ENCODE measurements around the gene BMP4. TPM values are rescaled to one million over a fixed set of nuclear protein-coding genes. Genes with fewer than 3 reads are reported as not detected.
"Not testable (repeated sequence)": the region's sequence is repeated elsewhere in the genome, so short reads cannot be mapped to it uniquely, and the experiment has no call there.

The BMP4 gene
- total RNA-seq, 1 experiment from 2014 or later, result 12.2 TPM

DNA sequence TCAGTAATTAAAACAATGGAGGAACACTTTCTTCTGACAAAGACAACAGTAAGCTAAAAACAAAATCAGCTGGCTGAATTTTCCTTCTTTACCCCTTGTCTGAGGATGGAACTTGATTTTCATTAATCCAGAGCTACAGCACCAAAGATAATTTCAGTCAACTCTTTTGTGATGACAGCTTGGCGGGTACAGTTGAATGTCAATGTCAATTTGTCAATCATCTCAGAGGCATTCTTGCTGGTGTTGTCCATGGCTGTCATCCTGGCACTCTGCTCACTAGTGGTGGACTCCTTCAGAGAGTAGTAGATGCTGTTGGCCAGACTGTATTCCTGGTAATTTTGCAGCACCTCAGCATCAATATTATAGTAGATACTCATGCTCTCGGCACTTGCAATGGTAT, 34.4 kb upstream of the BMP4 start:
- Mint-ChIP-seq H3K27ac (no peak overlapping the region), H3K36me3 (ENCODE audit: insufficient read depth in 1 of 3, low read depth in 3 of 3) (peaks cover 8 to 21% (median 16%) of the 10 kb centered on the region in 3 experiments), H3K27me3 (ENCODE audit: low read depth) (no peaks in the 10 kb centered on the region), H3K4me1 (peaks cover 4 to 5% of the 10 kb centered on the region in 2 experiments), H3K4me3 (no peak overlapping the region), H3K9me3 (peaks cover 19 to 20% of the 10 kb centered on the region in 2 experiments)
- WGBS (ENCODE audit: extremely low coverage, insufficient read length, low lambda C conversion rate), result no CpG with 5 or more reads among the region's 2 CpGs
- Histone ChIP-seq H3K14ac (ENCODE audit: insufficient read depth, low read length) (no peak overlapping the region), H2BK5ac (ENCODE audit: insufficient read length, low read length) (no peak overlapping the region), H2AK5ac (ENCODE audit: insufficient read length, low read length) (no peak overlapping the region), H4K5ac (ENCODE audit: insufficient read length, low read depth, low read length) (no peak overlapping the region), H4K20me1 (ENCODE audit: control insufficient read depth, insufficient read depth, insufficient read length) (no peaks in the 10 kb centered on the region), H4K91ac (ENCODE audit: insufficient read length, low read depth, low read length) (no peak overlapping the region), H3K79me1 (ENCODE audit: insufficient read depth, low read depth, low read length, poor library complexity, severe bottlenecking) (no peaks in the 10 kb centered on the region), H2BK120ac (ENCODE audit: low read depth, low read length, poor library complexity, severe bottlenecking) (no peak overlapping the region), H3K4me1 (ENCODE audit: insufficient read depth, low read length) (no peaks in the 10 kb centered on the region), H2BK12ac (ENCODE audit: insufficient read length, low read depth, low read length) (no peak overlapping the region), H3K27ac (ENCODE audit: insufficient read length, low read depth, low read length) (no peak overlapping the region), H2BK15ac (ENCODE audit: low read depth, low read length) (no peak overlapping the region), H3K9ac (ENCODE audit: extremely low read depth, insufficient read length, low read length) (no peak overlapping the region), H3T11ph (ENCODE audit: low read length) (no peak overlapping the region), H3K23ac (ENCODE audit: insufficient read length, low read depth, low read length) (no peak overlapping the region), H3K18ac (ENCODE audit: insufficient read length, low read depth, low read length) (no peak overlapping the region), H3K9me3 (ENCODE audit: control insufficient read depth, low read depth, low read length) (peaks cover 6% of the 10 kb centered on the region), H3K4ac (ENCODE audit: low read depth, low read length) (no peak overlapping the region), H2AFZ (ENCODE audit: low read length) (no peak overlapping the region), H3K56ac (ENCODE audit: insufficient read length, low read depth, low read length) (no peak overlapping the region), H4K8ac (replicated peaks; ENCODE audit: insufficient read length, low read depth, low read length) (no peak overlapping the region), H2BK20ac (ENCODE audit: low read depth, low read length, poor library complexity, severe bottlenecking) (no peak overlapping the region), H3K23me2 (ENCODE audit: insufficient read length, low read depth, low read length, poor library complexity, severe bottlenecking) (no peaks in the 10 kb centered on the region), H3K4me2 (ENCODE audit: insufficient read depth, insufficient read length, low read length) (no peak overlapping the region), H3K79me2 (ENCODE audit: insufficient read depth, low read length) (no peaks in the 10 kb centered on the region), H3K27me3 (ENCODE audit: insufficient read depth, low read length) (no peaks in the 10 kb centered on the region)
- TF ChIP-seq, protein P1, sequence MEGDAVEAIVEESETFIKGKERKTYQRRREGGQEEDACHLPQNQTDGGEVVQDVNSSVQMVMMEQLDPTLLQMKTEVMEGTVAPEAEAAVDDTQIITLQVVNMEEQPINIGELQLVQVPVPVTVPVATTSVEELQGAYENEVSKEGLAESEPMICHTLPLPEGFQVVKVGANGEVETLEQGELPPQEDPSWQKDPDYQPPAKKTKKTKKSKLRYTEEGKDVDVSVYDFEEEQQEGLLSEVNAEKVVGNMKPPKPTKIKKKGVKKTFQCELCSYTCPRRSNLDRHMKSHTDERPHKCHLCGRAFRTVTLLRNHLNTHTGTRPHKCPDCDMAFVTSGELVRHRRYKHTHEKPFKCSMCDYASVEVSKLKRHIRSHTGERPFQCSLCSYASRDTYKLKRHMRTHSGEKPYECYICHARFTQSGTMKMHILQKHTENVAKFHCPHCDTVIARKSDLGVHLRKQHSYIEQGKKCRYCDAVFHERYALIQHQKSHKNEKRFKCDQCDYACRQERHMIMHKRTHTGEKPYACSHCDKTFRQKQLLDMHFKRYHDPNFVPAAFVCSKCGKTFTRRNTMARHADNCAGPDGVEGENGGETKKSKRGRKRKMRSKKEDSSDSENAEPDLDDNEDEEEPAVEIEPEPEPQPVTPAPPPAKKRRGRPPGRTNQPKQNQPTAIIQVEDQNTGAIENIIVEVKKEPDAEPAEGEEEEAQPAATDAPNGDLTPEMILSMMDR (conservative IDR thresholded peaks at IDR 0.05), result no peak
- no peak for DNase-seq

DNA sequence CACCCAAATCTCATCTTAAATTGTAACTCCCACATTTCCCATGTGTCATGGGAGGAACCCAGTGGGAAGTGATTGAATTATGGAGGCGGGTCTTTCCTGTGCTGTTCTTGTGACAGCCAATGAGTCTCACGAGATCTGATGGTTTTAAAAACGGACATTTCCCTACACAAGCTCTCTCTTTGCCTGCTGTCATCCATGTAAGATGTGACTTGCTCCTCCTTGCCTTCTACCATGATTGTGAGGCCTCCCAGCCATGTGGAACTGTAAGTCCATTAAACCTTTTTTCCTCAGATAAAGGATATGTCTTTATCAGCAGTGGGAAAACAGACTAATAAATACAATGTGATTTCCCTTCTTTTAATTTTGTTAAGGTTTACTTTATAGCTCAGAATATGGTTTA, 30.1 kb upstream of the BMP4 start:
- not testable (repeated sequence) for H3K18ac ChIP-seq (ENCODE audit: insufficient read length, low read depth, low read length); H2AK5ac ChIP-seq (ENCODE audit: insufficient read length, low read length); H4K5ac ChIP-seq (ENCODE audit: insufficient read length, low read depth, low read length); H3K4me3 Mint-ChIP-seq; H2BK12ac ChIP-seq (ENCODE audit: insufficient read length, low read depth, low read length); H2BK20ac ChIP-seq (ENCODE audit: low read depth, low read length, poor library complexity, severe bottlenecking); H3K4ac ChIP-seq (ENCODE audit: low read depth, low read length); H3K27me3 ChIP-seq (ENCODE audit: insufficient read depth, low read length); H3K23me2 ChIP-seq (ENCODE audit: insufficient read length, low read depth, low read length, poor library complexity, severe bottlenecking); H2AFZ ChIP-seq (ENCODE audit: low read length); H3K4me1 ChIP-seq (ENCODE audit: insufficient read depth, low read length); H3K27me3 Mint-ChIP-seq (ENCODE audit: low read depth); H3K23ac ChIP-seq (ENCODE audit: insufficient read length, low read depth, low read length); H4K91ac ChIP-seq (ENCODE audit: insufficient read length, low read depth, low read length); H3T11ph ChIP-seq (ENCODE audit: low read length); H2BK5ac ChIP-seq (ENCODE audit: insufficient read length, low read length); H3K27ac Mint-ChIP-seq; H2BK15ac ChIP-seq (ENCODE audit: low read depth, low read length); H3K9ac ChIP-seq (ENCODE audit: extremely low read depth, insufficient read length, low read length); H3K79me2 ChIP-seq (ENCODE audit: insufficient read depth, low read length); H3K14ac ChIP-seq (ENCODE audit: insufficient read depth, low read length); H2BK120ac ChIP-seq (ENCODE audit: low read depth, low read length, poor library complexity, severe bottlenecking); H3K27ac ChIP-seq (ENCODE audit: insufficient read length, low read depth, low read length); DNase-seq; H4K20me1 ChIP-seq (ENCODE audit: control insufficient read depth, insufficient read depth, insufficient read length); H3K56ac ChIP-seq (ENCODE audit: insufficient read length, low read depth, low read length); H4K8ac ChIP-seq (replicated peaks; ENCODE audit: insufficient read length, low read depth, low read length); H3K79me1 ChIP-seq (ENCODE audit: insufficient read depth, low read depth, low read length, poor library complexity, severe bottlenecking); H3K4me2 ChIP-seq (ENCODE audit: insufficient read depth, insufficient read length, low read length)
- peaks cover 28 to 50% (median 35%) of the 10 kb centered on the region in 3 experiments for H3K36me3 Mint-ChIP-seq (ENCODE audit: insufficient read depth in 1 of 3, low read depth in 3 of 3)
- peaks cover 19 to 24% of the 10 kb centered on the region in 2 experiments for H3K4me1 Mint-ChIP-seq
- peaks cover 47 to 50% of the 10 kb centered on the region in 2 experiments for H3K9me3 Mint-ChIP-seq
- no CpG with 5 or more reads among the region's 3 CpGs for WGBS (ENCODE audit: extremely low coverage, insufficient read length, low lambda C conversion rate)
- peaks cover 16% of the 10 kb centered on the region for H3K9me3 ChIP-seq (ENCODE audit: control insufficient read depth, low read depth, low read length)

All from H9 (cell line).